PC-3 (cell line): Measurements from ENCODE around the gene NUBPL.

Experiments
- EZH2phosphoT487 ChIP-seq: fragments of 300-600 bp; sonication (generic); IDR thresholded peaks from 2 replicates; pipeline ENCODE4 v1.6.1; 2018; ENCODE audit warnings: mild to moderate bottlenecking, antibody characterized with exemption, low read length, borderline replicate concordance
- TF ChIP-seq, protein P1 (sequence below): fragments of 300-600 bp; sonication (generic); conservative IDR thresholded peaks from 2 replicates; pipeline ENCODE4 v1.5.1; 2017; ENCODE audit warnings: antibody characterized with exemption, low read depth, mild to moderate bottlenecking, low read length

- TF ChIP-seq, protein P1, sequence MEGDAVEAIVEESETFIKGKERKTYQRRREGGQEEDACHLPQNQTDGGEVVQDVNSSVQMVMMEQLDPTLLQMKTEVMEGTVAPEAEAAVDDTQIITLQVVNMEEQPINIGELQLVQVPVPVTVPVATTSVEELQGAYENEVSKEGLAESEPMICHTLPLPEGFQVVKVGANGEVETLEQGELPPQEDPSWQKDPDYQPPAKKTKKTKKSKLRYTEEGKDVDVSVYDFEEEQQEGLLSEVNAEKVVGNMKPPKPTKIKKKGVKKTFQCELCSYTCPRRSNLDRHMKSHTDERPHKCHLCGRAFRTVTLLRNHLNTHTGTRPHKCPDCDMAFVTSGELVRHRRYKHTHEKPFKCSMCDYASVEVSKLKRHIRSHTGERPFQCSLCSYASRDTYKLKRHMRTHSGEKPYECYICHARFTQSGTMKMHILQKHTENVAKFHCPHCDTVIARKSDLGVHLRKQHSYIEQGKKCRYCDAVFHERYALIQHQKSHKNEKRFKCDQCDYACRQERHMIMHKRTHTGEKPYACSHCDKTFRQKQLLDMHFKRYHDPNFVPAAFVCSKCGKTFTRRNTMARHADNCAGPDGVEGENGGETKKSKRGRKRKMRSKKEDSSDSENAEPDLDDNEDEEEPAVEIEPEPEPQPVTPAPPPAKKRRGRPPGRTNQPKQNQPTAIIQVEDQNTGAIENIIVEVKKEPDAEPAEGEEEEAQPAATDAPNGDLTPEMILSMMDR, result no peak
- TF ChIP-seq EZH2phosphoT487, result no peak
Measured at GRCh38 chr14:31835049-31835448, 273.8 kb downstream of the NUBPL start.
